H9 (cell line): ENCODE data around the gene IDH1. TPM values are rescaled to one million over a fixed set of nuclear protein-coding genes. Genes with fewer than 3 reads are reported as not detected.

Source experiments
- DNase-seq: peaks from one replicate; pipeline ENCODE4 v3.0.0-alpha.2; 2017
- H2AFZ ChIP-seq: one replicate; pipeline ENCODE4 v1.6.1; 2013; ENCODE audit warnings: mild to moderate bottlenecking, low read length, control low read depth, moderate library complexity
- H2AK5ac ChIP-seq: 2 replicates; pipeline ENCODE4 v1.6.1; 2013; ENCODE audit warnings: low read length, control low read depth, mixed read lengths; ENCODE audit not compliant: insufficient read length
- H2BK120ac ChIP-seq: one replicate; pipeline ENCODE4 v1.6.1; 2013; ENCODE audit warnings: low read depth, mild to moderate bottlenecking, low read length, control low read depth, inconsistent platforms; ENCODE audit not compliant: poor library complexity, severe bottlenecking
- H2BK12ac ChIP-seq: 2 replicates; pipeline ENCODE4 v1.6.1; 2013; ENCODE audit warnings: low read length, control low read depth, mixed read lengths, low read depth; ENCODE audit not compliant: insufficient read length
- H2BK15ac ChIP-seq: 2 replicates; pipeline ENCODE4 v1.6.1; 2013; ENCODE audit warnings: low read depth, low read length, control low read depth
- H2BK20ac ChIP-seq: one replicate; pipeline ENCODE4 v1.6.1; 2013; ENCODE audit warnings: low read depth, mild to moderate bottlenecking, low read length, control low read depth, inconsistent platforms; ENCODE audit not compliant: poor library complexity, severe bottlenecking
- H2BK5ac ChIP-seq: 2 replicates; pipeline ENCODE4 v1.6.1; 2013; ENCODE audit warnings: low read length, control low read depth, mixed read lengths; ENCODE audit not compliant: insufficient read length
- H3K14ac ChIP-seq: 2 replicates; pipeline ENCODE4 v1.6.1; 2013; ENCODE audit warnings: low read length, control low read depth; ENCODE audit not compliant: insufficient read depth
- H3K18ac ChIP-seq: 2 replicates; pipeline ENCODE4 v1.6.1; 2013; ENCODE audit warnings: low read depth, mild to moderate bottlenecking, mixed read lengths, low read length, control low read depth; ENCODE audit not compliant: insufficient read length
- H3K23ac ChIP-seq: 2 replicates; pipeline ENCODE4 v1.6.1; 2013; ENCODE audit warnings: low read length, control low read depth, mixed read lengths, low read depth; ENCODE audit not compliant: insufficient read length
- H3K23me2 ChIP-seq: 2 replicates; pipeline ENCODE4 v1.6.1; 2013; ENCODE audit warnings: low read depth, mild to moderate bottlenecking, mixed read lengths, low read length, control low read depth; ENCODE audit not compliant: insufficient read length, poor library complexity, severe bottlenecking
- H3K27ac ChIP-seq: 2 replicates; pipeline ENCODE4 v1.5.1; 2013; ENCODE audit warnings: low read length, control low read depth, mixed read lengths, low read depth; ENCODE audit not compliant: insufficient read length
- H3K27me3 ChIP-seq: 2 replicates; pipeline ENCODE4 v1.6.1; 2013; ENCODE audit warnings: low read length, control low read depth, inconsistent platforms; ENCODE audit not compliant: insufficient read depth
- H3K4ac ChIP-seq: 2 replicates; pipeline ENCODE4 v1.6.1; 2013; ENCODE audit warnings: low read depth, mild to moderate bottlenecking, control low read depth, inconsistent platforms, low read length, moderate library complexity
- H3K4me1 ChIP-seq: 2 replicates; pipeline ENCODE4 v1.6.1; 2013; ENCODE audit warnings: low read length, control low read depth, inconsistent platforms; ENCODE audit not compliant: insufficient read depth
- H3K4me2 ChIP-seq: 2 replicates; pipeline ENCODE4 v1.6.1; 2013; ENCODE audit warnings: low read length, control low read depth, mixed read lengths; ENCODE audit not compliant: insufficient read length, insufficient read depth
- H3K56ac ChIP-seq: 2 replicates; pipeline ENCODE4 v1.6.1; 2013; ENCODE audit warnings: low read depth, mild to moderate bottlenecking, mixed read lengths, low read length, control low read depth; ENCODE audit not compliant: insufficient read length
- H3K79me1 ChIP-seq: 2 replicates; pipeline ENCODE4 v1.6.1; 2013; ENCODE audit warnings: low read depth, mild to moderate bottlenecking, moderate library complexity, low read length, control low read depth, inconsistent platforms; ENCODE audit not compliant: insufficient read depth, poor library complexity, severe bottlenecking
- H3K79me2 ChIP-seq: 2 replicates; pipeline ENCODE4 v1.6.1; 2013; ENCODE audit warnings: low read length, control low read depth, inconsistent platforms; ENCODE audit not compliant: insufficient read depth
- H3K9ac ChIP-seq: 2 replicates; pipeline ENCODE4 v1.6.1; 2013; ENCODE audit warnings: low read length, control low read depth, mixed read lengths; ENCODE audit not compliant: insufficient read length; ENCODE audit errors: extremely low read depth
- H3K9me3 ChIP-seq: one replicate; pipeline ENCODE4 v1.6.1; 2013; ENCODE audit warnings: low read depth, low read length, inconsistent platforms; ENCODE audit not compliant: control insufficient read depth
- H3T11ph ChIP-seq: one replicate; pipeline ENCODE4 v1.6.1; 2013; ENCODE audit warnings: mild to moderate bottlenecking, low read length, control low read depth, inconsistent platforms
- H4K20me1 ChIP-seq: one replicate; pipeline ENCODE4 v1.6.1; 2013; ENCODE audit not compliant: control insufficient read depth, insufficient read length, insufficient read depth
- H4K5ac ChIP-seq: 2 replicates; pipeline ENCODE4 v1.6.1; 2013; ENCODE audit warnings: low read depth, mild to moderate bottlenecking, mixed read lengths, low read length, control low read depth; ENCODE audit not compliant: insufficient read length
- H4K8ac ChIP-seq: replicated peaks from 2 replicates; pipeline ENCODE4 v1.6.1; 2013; ENCODE audit warnings: low read length, control low read depth, mixed read lengths, low read depth; ENCODE audit not compliant: insufficient read length
- H4K91ac ChIP-seq: 2 replicates; pipeline ENCODE4 v1.6.1; 2013; ENCODE audit warnings: low read depth, mild to moderate bottlenecking, moderate library complexity, mixed read lengths, low read length, control low read depth; ENCODE audit not compliant: insufficient read length
- H3K27ac Mint-ChIP-seq, 3 experiments: 2 replicates in 2 of 3; 3 replicates in 1 of 3; pipeline ENCODE4 v1.8.0; 2020 to 2021; ENCODE audit warnings: mixed read lengths in 3 of 3, mild to moderate bottlenecking in 1 of 3, moderate library complexity in 1 of 3
- H3K27me3 Mint-ChIP-seq: 2 replicates; pipeline ENCODE4 v1.8.0; 2021; ENCODE audit warnings: low read depth, mild to moderate bottlenecking, moderate library complexity, mixed read lengths
- H3K36me3 Mint-ChIP-seq, 3 experiments: 2 replicates in 2 of 3; 3 replicates in 1 of 3; pipeline ENCODE4 v1.8.0; 2020 to 2021; ENCODE audit warnings: low read depth in 3 of 3, mixed read lengths in 3 of 3; ENCODE audit not compliant: insufficient read depth in 1 of 3
- H3K4me1 Mint-ChIP-seq, 2 experiments: 2 replicates each; pipeline ENCODE4 v1.8.0; 2020; ENCODE audit warnings: mixed read lengths in 2 of 2
- H3K4me3 Mint-ChIP-seq, 2 experiments: 2 replicates in 1 of 2; 3 replicates in 1 of 2; pipeline ENCODE4 v1.8.0; 2020 to 2021; ENCODE audit warnings: mild to moderate bottlenecking in 2 of 2, mixed read lengths in 2 of 2, moderate library complexity in 1 of 2
- H3K9me3 Mint-ChIP-seq, 2 experiments: 2 replicates in 1 of 2; 3 replicates in 1 of 2; pipeline ENCODE4 v1.8.0; 2020; ENCODE audit warnings: mild to moderate bottlenecking in 2 of 2, mixed read lengths in 2 of 2, moderate library complexity in 1 of 2
- CTCF ChIP-seq: fragments of 200-600 bp; sonication (generic); conservative IDR thresholded peaks from 3 replicates; pipeline ENCODE4 v1.8.0; 2021; ENCODE audit warnings: antibody characterized with exemption, mild to moderate bottlenecking
- WGBS: extraction: QIAGEN DNeasy Blood & Tissue Kit; methylation state at CpG from one replicate; pipeline ENCODE4 v1.1.7; 2013; ENCODE audit warnings: missing lambda C conversion rate, low lambda C conversion rate, mixed read lengths; ENCODE audit not compliant: insufficient read length; ENCODE audit errors: extremely low coverage; 5-methylcytosine and 5-hydroxymethylcytosine counted together
- total RNA-seq: library from RNA; stranded (reverse); gene quantifications from 2 replicates; pipeline ENCODE4 v1.2.1, GENCODE V29; 2021

The IDH1 gene
- total RNA-seq, 1 experiment from 2014 or later, result 234 TPM

- Histone ChIP-seq H3K23ac (no peak overlapping the region), H3T11ph (no peak overlapping the region), H3K27ac (no peak overlapping the region), H2BK120ac (no peak overlapping the region), H2AFZ (no peak overlapping the region), H2BK5ac (no peak overlapping the region), H2BK12ac (no peak overlapping the region), H4K8ac (no peak overlapping the region), H2AK5ac (no peak overlapping the region), H3K9me3 (no peaks in the 10 kb centered on the region), H3K4me2 (no peak overlapping the region), H3K27me3 (no peaks in the 10 kb centered on the region), H4K91ac (no peak overlapping the region), H3K79me2 (peaks cover 9% of the 10 kb centered on the region; the same call in 1 of the 2 replicates), H4K5ac (no peak overlapping the region), H2BK15ac (no peak overlapping the region), H3K14ac (no peak overlapping the region), H3K79me1 (peaks cover 7% of the 10 kb centered on the region), H3K23me2 (peaks cover 2% of the 10 kb centered on the region), H3K4ac (no peak overlapping the region), H3K56ac (no peak overlapping the region), H4K20me1 (no peaks in the 10 kb centered on the region), H2BK20ac (no peak overlapping the region), H3K18ac (no peak overlapping the region), H3K4me1 (peaks cover 2% of the 10 kb centered on the region; the same call in 1 of the 2 replicates), H3K9ac (no peak overlapping the region)
- H3K9me3 Mint-ChIP-seq, result no peaks in the 10 kb centered on the region
- peaks cover 71 to 94% (median 91%) of the 10 kb centered on the region in 3 experiments for H3K36me3 Mint-ChIP-seq
- no peak overlapping the region for H3K4me3 Mint-ChIP-seq
- H3K4me1 Mint-ChIP-seq, result peaks cover 31 to 37% of the 10 kb centered on the region in 2 experiments
- no CpG with 5 or more reads among the region's 3 CpGs for WGBS
- no peaks in the 10 kb centered on the region for H3K27me3 Mint-ChIP-seq
- no peak overlapping the region for H3K27ac Mint-ChIP-seq
- no peak for DNase-seq
- TF ChIP-seq CTCF, result no peak
Observed at GRCh38 chr2:208248601-208249000, 6.3 kb downstream of the IDH1 start.
